Sigmoid colon (tissue), 7 donors: ENCODE results near the gene PRKG1. TPM values are rescaled to one million over a fixed set of nuclear protein-coding genes. Genes with fewer than 3 reads are reported as not detected.

Experiments
- DNase-seq: peaks from one replicate; pipeline ENCODE4 v3.0.0-alpha.2; 2019
- H3K27ac ChIP-seq, 4 donors: fragments of 200-600 bp; sonication (generic); one replicate each; pipeline ENCODE4 v1.5.1; 2016 to 2019; ENCODE audit warnings: mild to moderate bottlenecking in 1 of 4
- H3K27me3 ChIP-seq, 3 donors: fragments of 200-600 bp; sonication (generic); one replicate each; pipeline ENCODE4 v1.5.1; 2019; ENCODE audit warnings: mild to moderate bottlenecking in 1 of 3
- H3K36me3 ChIP-seq, 4 donors: fragments of 200-600 bp; sonication (generic); one replicate each; pipeline ENCODE4 v1.5.1; 2016 to 2019
- H3K4me1 ChIP-seq, 4 donors: fragments of 200-600 bp; sonication (generic); one replicate each; pipeline ENCODE4 v1.5.1; 2017 to 2019
- H3K4me3 ChIP-seq, 4 donors: fragments of 200-600 bp; sonication (generic); one replicate each; pipeline ENCODE4 v1.5.1; 2017 to 2019; ENCODE audit warnings: mild to moderate bottlenecking in 2 of 4, moderate library complexity in 1 of 4
- H3K9me3 ChIP-seq, 4 donors: fragments of 200-600 bp in 3 of 4; sonication (generic) in 3 of 4; one replicate each; pipeline versions ENCODE4 v1.5.1 to v1.6.1; 2013 to 2019
- EP300 ChIP-seq, 4 donors: sonication (generic); formaldehyde crosslinking; IDR thresholded peaks; one replicate each; pipeline ENCODE4 v1.6.1; 2017; ENCODE audit warnings: antibody characterized with exemption in 4 of 4
- POLR2A ChIP-seq, 2 donors: fragments of 450-650 bp; IDR thresholded peaks; one replicate each; pipeline ENCODE4 v1.6.1; 2016; ENCODE audit warnings: antibody characterized with exemption in 2 of 2, mild to moderate bottlenecking in 2 of 2, moderate library complexity in 2 of 2
- POLR2AphosphoS5 ChIP-seq, 4 donors: sonication (generic); formaldehyde crosslinking; IDR thresholded peaks; one replicate each; pipeline ENCODE4 v1.6.1; 2017; ENCODE audit warnings: antibody characterized with exemption in 4 of 4
- WGBS, 2 donors: extraction: QIAGEN DNeasy Blood & Tissue Kit; methylation state at CpG; one replicate each; pipeline ENCODE4 v1.1.7; 2013; 5-methylcytosine and 5-hydroxymethylcytosine counted together
- intact Hi-C: fragments of 100-400 bp; cut with DNase I; formaldehyde crosslinking; loops from one replicate; pipeline ENCODE4 v1.15.1; 2023
- polyA plus RNA-seq, 3 donors: library from polyadenylated mRNA; stranded (reverse); fragments of 200-250 nt; gene quantifications; one replicate each; pipeline ENCODE4 v1.2.3, GENCODE V29; 2013
- total RNA-seq, 4 donors: library from RNA; depleted of rRNA; stranded (reverse); fragments of >200 nt; gene quantifications; one replicate each; pipeline ENCODE4 v1.1.0, GENCODE V29; 2016
- TF ChIP-seq, protein P1 (sequence below), 4 experiments: fragments of 450-650 bp in 3 of 4; fragments of 200-600 bp in 1 of 4; IDR thresholded peaks; one replicate each; pipeline ENCODE4 v1.5.1; 2016 to 2019; ENCODE audit warnings: antibody characterized with exemption in 4 of 4, mild to moderate bottlenecking in 3 of 4, moderate library complexity in 2 of 4
- donor health status: healthy with polysubstance abuse.
- donor health status: Bipolar disorder and iron deficiency.
- donor health status: healthy.

PRKG1 gene
- total and polyA plus RNA-seq, 7 donors = 3.7 to 92.9 (median 60.2) TPM

DNA sequence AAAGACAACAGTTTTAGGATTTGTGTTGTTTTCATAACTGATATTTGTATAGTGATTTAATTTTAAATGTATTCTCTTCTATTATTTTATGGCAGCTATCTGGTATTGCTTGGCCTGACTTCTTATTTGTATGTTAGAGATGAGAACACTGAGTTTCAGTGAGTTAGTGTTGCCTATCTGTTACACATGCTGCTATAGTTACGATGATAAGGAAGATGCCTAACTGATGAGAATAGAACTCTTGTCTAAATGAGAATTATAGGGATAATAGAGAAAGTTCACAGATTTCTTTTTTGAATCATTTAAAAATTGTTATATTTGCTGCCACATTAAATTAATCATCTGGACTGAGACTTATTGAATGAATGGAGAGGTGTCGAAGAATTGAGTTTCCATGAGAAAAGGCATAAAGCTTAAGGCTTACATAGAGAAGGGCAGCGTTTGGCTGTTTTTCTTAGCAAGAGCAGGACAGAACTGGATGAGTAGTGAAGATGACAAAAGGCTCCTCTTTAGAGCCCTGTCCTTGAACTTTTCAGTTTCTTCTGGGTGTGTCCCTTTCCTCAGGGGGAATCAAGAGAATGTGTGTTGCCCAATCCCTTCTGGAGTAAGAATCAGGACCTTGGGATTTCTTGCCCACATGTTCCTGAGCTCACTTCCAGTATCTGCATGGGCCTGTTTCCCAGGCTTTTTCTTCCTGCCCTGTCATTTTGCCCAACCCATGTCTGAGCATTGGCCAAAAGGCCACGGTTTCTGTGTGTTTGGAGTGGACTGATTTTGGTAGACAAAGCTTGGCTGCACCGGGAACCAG is 820.7 kb downstream of the PRKG1 start:
- no peaks in the 10 kb centered on the region for H3K36me3 ChIP-seq
- peaks cover 0 to 24% (median 13%) of the 10 kb centered on the region in 4 donors for H3K4me1 ChIP-seq
- WGBS, 2 donors = 81 to 90% methylated on average over 5 of the region's 5 CpGs
- no peaks in the 10 kb centered on the region for H3K9me3 ChIP-seq
- TF ChIP-seq POLR2A (IDR thresholded peaks at IDR 0.05) (no peak), EP300 (IDR thresholded peaks at IDR 0.05) (peak in 1 of 4 donors; percentile 37), POLR2AphosphoS5 (IDR thresholded peaks at IDR 0.05) (peak in 3 of 4 donors; percentile 17 to 72 (median 36))
- TF ChIP-seq, protein P1, sequence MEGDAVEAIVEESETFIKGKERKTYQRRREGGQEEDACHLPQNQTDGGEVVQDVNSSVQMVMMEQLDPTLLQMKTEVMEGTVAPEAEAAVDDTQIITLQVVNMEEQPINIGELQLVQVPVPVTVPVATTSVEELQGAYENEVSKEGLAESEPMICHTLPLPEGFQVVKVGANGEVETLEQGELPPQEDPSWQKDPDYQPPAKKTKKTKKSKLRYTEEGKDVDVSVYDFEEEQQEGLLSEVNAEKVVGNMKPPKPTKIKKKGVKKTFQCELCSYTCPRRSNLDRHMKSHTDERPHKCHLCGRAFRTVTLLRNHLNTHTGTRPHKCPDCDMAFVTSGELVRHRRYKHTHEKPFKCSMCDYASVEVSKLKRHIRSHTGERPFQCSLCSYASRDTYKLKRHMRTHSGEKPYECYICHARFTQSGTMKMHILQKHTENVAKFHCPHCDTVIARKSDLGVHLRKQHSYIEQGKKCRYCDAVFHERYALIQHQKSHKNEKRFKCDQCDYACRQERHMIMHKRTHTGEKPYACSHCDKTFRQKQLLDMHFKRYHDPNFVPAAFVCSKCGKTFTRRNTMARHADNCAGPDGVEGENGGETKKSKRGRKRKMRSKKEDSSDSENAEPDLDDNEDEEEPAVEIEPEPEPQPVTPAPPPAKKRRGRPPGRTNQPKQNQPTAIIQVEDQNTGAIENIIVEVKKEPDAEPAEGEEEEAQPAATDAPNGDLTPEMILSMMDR (IDR thresholded peaks at IDR 0.05) = no peak
- intact Hi-C loops = no loop called here
- no peak overlapping the region for H3K4me3 ChIP-seq
- H3K27ac ChIP-seq = peak overlapping the region in 3 of 4 donors; percentile 45 to 59 (median 48)
- no peaks in the 10 kb centered on the region for H3K27me3 ChIP-seq
- peak; percentile 69 for DNase-seq

DNA sequence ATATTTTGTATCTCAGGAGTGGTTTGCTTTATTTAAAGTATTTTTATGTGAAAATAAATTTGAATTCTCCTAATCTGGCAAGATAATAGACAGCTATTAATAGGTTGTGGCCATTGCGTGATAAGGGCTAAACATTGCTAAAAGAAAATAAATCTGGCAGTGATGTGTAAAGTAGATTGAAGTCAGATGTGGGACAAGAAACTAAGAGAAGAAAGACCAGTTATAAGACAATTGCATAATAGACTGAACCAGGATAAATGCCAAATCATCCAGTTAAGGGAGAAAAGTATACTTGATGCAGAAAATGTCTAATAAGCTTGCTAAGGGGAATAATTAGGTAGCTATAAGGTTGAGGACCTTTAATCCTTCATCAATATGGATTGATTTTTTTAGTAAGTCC is 822.6 kb downstream of the PRKG1 start:
- peaks cover 0 to 24% (median 13%) of the 10 kb centered on the region in 4 donors for H3K4me1 ChIP-seq
- 70 to 90% methylated on average over 1 of the region's 1 CpG for WGBS, 2 donors

DNA sequence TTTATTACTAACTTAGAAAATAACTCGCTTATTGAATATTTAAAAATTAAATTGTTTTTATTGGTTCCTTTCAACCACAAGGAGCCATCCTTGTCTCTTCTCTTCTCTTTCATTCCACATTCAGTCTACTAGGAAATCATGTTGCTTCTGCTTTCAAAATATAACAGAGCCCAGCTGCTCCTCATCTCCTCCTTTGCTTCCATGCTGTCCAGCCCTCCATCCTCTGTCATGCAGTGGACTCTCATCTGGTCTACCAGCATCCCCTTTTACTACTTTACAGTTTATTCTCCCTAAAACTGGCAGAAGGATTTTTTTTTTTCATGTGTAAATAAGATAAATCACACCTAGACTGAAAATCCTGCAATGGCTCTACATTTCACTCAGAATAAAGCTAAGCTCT is 823.3 kb downstream of the PRKG1 start:
- intact Hi-C loops = no loop called here
- peaks cover 0 to 24% (median 13%) of the 10 kb centered on the region in 4 donors for H3K4me1 ChIP-seq
- H3K27me3 ChIP-seq = no peaks in the 10 kb centered on the region
- no peak for TF ChIP-seq POLR2AphosphoS5 (IDR thresholded peaks at IDR 0.05)
- TF ChIP-seq POLR2A (IDR thresholded peaks at IDR 0.05) = no peak
- TF ChIP-seq, protein P1 (IDR thresholded peaks at IDR 0.05) = no peak
- H3K36me3 ChIP-seq = no peaks in the 10 kb centered on the region
- DNase-seq = no peak
- no peak overlapping the region for H3K4me3 ChIP-seq
- no peaks in the 10 kb centered on the region for H3K9me3 ChIP-seq
- WGBS, 2 donors = 90 to 95% methylated on average over 1 of the region's 1 CpG
- peak overlapping the region in 1 of 4 donors; percentile 45 for H3K27ac ChIP-seq

More for the DNA sequence above, 822.6 kb downstream of the PRKG1 start:
- no peak for DNase-seq
- H3K36me3 ChIP-seq = no peaks in the 10 kb centered on the region
- no peak for TF ChIP-seq EP300 (IDR thresholded peaks at IDR 0.05)
- TF ChIP-seq POLR2A (IDR thresholded peaks at IDR 0.05) = no peak
- TF ChIP-seq, protein P1 (IDR thresholded peaks at IDR 0.05) = no peak
- peak in 3 of 4 donors; percentile 16 to 43 (median 43) for TF ChIP-seq POLR2AphosphoS5 (IDR thresholded peaks at IDR 0.05)
- H3K4me3 ChIP-seq = no peak overlapping the region
- intact Hi-C loops = no loop called here
- H3K27ac ChIP-seq = peak overlapping the region in 1 of 4 donors; percentile 45
- no peaks in the 10 kb centered on the region for H3K27me3 ChIP-seq
- H3K9me3 ChIP-seq = no peaks in the 10 kb centered on the region

DNA sequence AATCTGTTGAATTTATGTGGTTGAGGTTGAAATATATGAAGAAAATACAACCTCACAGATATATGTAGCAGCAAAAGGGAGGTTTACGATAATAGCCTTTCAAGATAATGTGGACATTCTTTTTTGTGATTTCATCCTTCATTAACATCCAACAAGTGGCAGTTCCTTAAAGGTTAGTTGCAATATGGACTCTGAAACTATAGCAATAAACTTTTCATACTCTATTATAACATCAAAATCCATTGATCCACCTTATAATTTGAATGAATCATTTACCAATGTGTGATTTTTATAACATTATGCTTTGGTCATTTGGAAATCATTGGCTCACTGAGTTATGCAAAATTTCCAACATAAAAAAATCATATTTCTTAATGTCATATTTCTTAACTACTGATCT is 825.9 kb downstream of the PRKG1 start:
- Histone ChIP-seq H3K36me3 (no peaks in the 10 kb centered on the region), H3K27ac (no peak overlapping the region), H3K27me3 (no peaks in the 10 kb centered on the region), H3K9me3 (no peaks in the 10 kb centered on the region), H3K4me3 (no peak overlapping the region), H3K4me1 (peaks cover 0 to 18% (median 6%) of the 10 kb centered on the region in 4 donors)
- DNase-seq = no peak
- intact Hi-C loops = no loop called here
- TF ChIP-seq EP300 (IDR thresholded peaks at IDR 0.05) (no peak), POLR2AphosphoS5 (IDR thresholded peaks at IDR 0.05) (no peak), POLR2A (IDR thresholded peaks at IDR 0.05) (no peak)
- TF ChIP-seq, protein P1 (IDR thresholded peaks at IDR 0.05) = no peak
- 26 to 82% methylated on average over 1 of the region's 1 CpG for WGBS, 2 donors
